GM23248 (cell line): ENCODE results near the gene PIBF1. TPM values are rescaled to one million over a fixed set of nuclear protein-coding genes. Genes with fewer than 3 reads are reported as not detected.

ENCODE experiments used
- DNase-seq: peaks from one replicate; pipeline ENCODE4 v3.0.0-alpha.2; 2015
- H2AFZ ChIP-seq: fragments of 200-600 bp; sonication (generic); 2 replicates; pipeline ENCODE4 v1.6.1; 2016; ENCODE audit warnings: antibody characterized with exemption
- H3F3A ChIP-seq: fragments of 200-600 bp; sonication (generic); 2 replicates; pipeline ENCODE4 v1.6.1; 2016; ENCODE audit warnings: mild to moderate bottlenecking, antibody characterized with exemption, mixed run types; ENCODE audit not compliant: insufficient read depth
- H3K27ac ChIP-seq: fragments of 200-600 bp; sonication (generic); 2 replicates; pipeline ENCODE4 v1.5.1; 2016; ENCODE audit warnings: mild to moderate bottlenecking
- H3K27me3 ChIP-seq: fragments of 200-600 bp; sonication (generic); replicated peaks from 2 replicates; pipeline ENCODE4 v1.6.1; 2016; ENCODE audit warnings: mild to moderate bottlenecking; ENCODE audit not compliant: insufficient read depth
- H3K36me3 ChIP-seq: fragments of 200-600 bp; sonication (generic); 2 replicates; pipeline ENCODE4 v1.6.1; 2016; ENCODE audit warnings: low read depth, mild to moderate bottlenecking
- H3K4me1 ChIP-seq: fragments of 200-600 bp; sonication (generic); 2 replicates; pipeline ENCODE4 v1.6.1; 2016; ENCODE audit warnings: mild to moderate bottlenecking; ENCODE audit not compliant: insufficient read depth
- H3K4me2 ChIP-seq: fragments of 200-600 bp; sonication (generic); one replicate; pipeline ENCODE4 v1.6.1; 2016; ENCODE audit warnings: mild to moderate bottlenecking; ENCODE audit not compliant: unreplicated experiment
- H3K4me3 ChIP-seq: fragments of 200-600 bp; sonication (generic); 2 replicates; pipeline ENCODE4 v1.5.1; 2016; ENCODE audit warnings: mild to moderate bottlenecking
- H3K79me2 ChIP-seq: fragments of 200-600 bp; sonication (generic); 2 replicates; pipeline ENCODE4 v1.6.1; 2016; ENCODE audit warnings: mild to moderate bottlenecking; ENCODE audit not compliant: insufficient read depth
- H3K9ac ChIP-seq: fragments of 200-600 bp; sonication (generic); 2 replicates; pipeline ENCODE4 v1.6.1; 2016; ENCODE audit warnings: mild to moderate bottlenecking
- H3K9me2 ChIP-seq: fragments of 200-600 bp; sonication (generic); 2 replicates; pipeline ENCODE4 v1.6.1; 2016; ENCODE audit warnings: mixed run types, mild to moderate bottlenecking, moderate library complexity; ENCODE audit not compliant: insufficient read depth
- H3K9me3 ChIP-seq: fragments of 200-600 bp; sonication (generic); one replicate; pipeline ENCODE4 v1.6.1; 2017; ENCODE audit warnings: low read depth
- H4K20me1 ChIP-seq: fragments of 200-600 bp; sonication (generic); 2 replicates; pipeline ENCODE4 v1.6.0; 2016; ENCODE audit not compliant: insufficient read depth
- EZH2 ChIP-seq: fragments of 200-600 bp; sonication (generic); IDR thresholded peaks from 2 replicates; pipeline ENCODE4 v1.6.1; 2018; ENCODE audit warnings: antibody characterized with exemption, mild to moderate bottlenecking; ENCODE audit not compliant: insufficient read depth, poor library complexity, severe bottlenecking
- EZH2phosphoT487 ChIP-seq: fragments of 200-600 bp; sonication (generic); IDR thresholded peaks from 2 replicates; pipeline ENCODE4 v1.6.1; 2018; ENCODE audit warnings: antibody characterized with exemption, moderate library complexity, mild to moderate bottlenecking, low read depth; ENCODE audit not compliant: insufficient read depth
- WGBS, 2 experiments: methylation state at CpG; one replicate each; pipeline ENCODE4 v1.1.6; 2015 to 2017; ENCODE audit warnings: low lambda C conversion rate in 2 of 2, low coverage in 1 of 2; ENCODE audit errors: missing lambda C conversion rate in 2 of 2; 5-methylcytosine and 5-hydroxymethylcytosine counted together
- in situ Hi-C: fragments of 300-500 bp; cut with MboI; formaldehyde crosslinking; loops from 2 replicates; pipeline ENCODE4 v1.15.0; 2020
- polyA plus RNA-seq: library from polyadenylated mRNA; unstranded; fragments of >200 nt; fragmentation: Nextera tagmentation; extraction: Ambion mirVana; gene quantifications from 2 replicates; pipeline ENCODE4 v1.2.1, GENCODE V29; 2016
- total RNA-seq: library from RNA; depleted of rRNA; stranded (reverse); fragments of >200 nt; shearing (Covaris generic); gene quantifications from 2 replicates; pipeline ENCODE4 v1.2.3, GENCODE V29; 2014

PIBF1 gene
- total and polyA plus RNA-seq, 2 experiments from 2014 or later = 15.2 to 17.0 TPM

GRCh38 chr13:72849571-72849970, 67.6 kb downstream of the PIBF1 start:
- Histone ChIP-seq H2AFZ (no peak overlapping the region), H3K36me3 (peaks cover 15% of the 10 kb centered on the region), H3K4me3 (no peak overlapping the region), H3F3A (peaks cover 15% of the 10 kb centered on the region; the same call in 1 of the 2 replicates), H3K27ac (no peak overlapping the region), H3K27me3 (no peaks in the 10 kb centered on the region), H3K9me2 (no peaks in the 10 kb centered on the region), H3K9ac (no peak overlapping the region), H3K9me3 (no peaks in the 10 kb centered on the region), H3K4me2 (no peak overlapping the region), H4K20me1 (no peaks in the 10 kb centered on the region), H3K79me2 (no peaks in the 10 kb centered on the region), H3K4me1 (peaks cover 9% of the 10 kb centered on the region; the same call in 1 of the 2 replicates)
- 93 to 96% methylated on average over 1 of the region's 1 CpG for WGBS, 2 experiments
- TF ChIP-seq EZH2phosphoT487 (no peak), EZH2 (no peak)
- in situ Hi-C loops = no loop called here
- peak; percentile 50 for DNase-seq

DNA sequence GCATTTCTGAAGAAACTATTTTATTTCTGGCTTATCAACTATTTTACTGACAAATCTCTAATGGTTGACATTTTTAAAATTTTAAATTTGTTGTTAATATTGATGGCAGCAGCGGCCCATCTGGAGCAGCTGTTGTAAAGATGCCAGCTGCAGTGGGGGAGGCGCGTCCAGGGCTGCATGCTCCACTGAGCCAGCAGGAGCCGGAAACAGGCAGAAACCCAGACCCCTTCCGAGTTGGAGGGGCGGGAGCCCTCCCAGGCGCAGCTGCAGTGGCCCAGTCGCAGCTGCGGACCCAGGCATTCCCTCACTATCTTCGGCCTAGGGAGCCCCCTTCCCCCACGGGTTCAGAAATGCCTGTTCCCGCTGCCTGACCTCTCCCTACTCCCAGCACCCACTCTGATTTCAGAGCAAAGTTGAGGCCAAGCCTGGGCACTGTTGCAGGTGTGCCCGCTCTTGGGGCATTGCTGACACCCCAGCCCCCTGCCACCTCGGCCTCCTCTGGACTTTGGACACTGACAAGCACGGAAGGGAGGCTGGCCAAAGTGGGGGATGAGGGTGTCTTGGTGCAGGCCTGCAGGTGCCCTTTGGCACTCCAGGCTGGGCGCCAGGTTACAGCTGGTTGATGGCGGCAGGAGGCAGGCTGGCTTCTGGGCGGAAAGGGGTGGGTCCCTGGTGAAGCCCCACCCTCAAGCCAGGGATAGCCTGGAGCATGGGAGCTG, 69.2 kb downstream of the PIBF1 start:
- no peak overlapping the region for H3K4me2 ChIP-seq
- WGBS, 2 experiments = 74 to 79% methylated on average over 18 of the region's 18 CpGs
- H3K79me2 ChIP-seq = no peaks in the 10 kb centered on the region
- no peaks in the 10 kb centered on the region for H3K9me2 ChIP-seq
- H2AFZ ChIP-seq = no peak overlapping the region
- no peak overlapping the region for H3K4me3 ChIP-seq
- H3K9me3 ChIP-seq = no peaks in the 10 kb centered on the region
- TF ChIP-seq EZH2phosphoT487 (no peak), EZH2 (no peak)
- no peak for DNase-seq
- peaks cover 15% of the 10 kb centered on the region; the same call in 1 of the 2 replicates for H3F3A ChIP-seq
- no peaks in the 10 kb centered on the region for H3K27me3 ChIP-seq
- H3K36me3 ChIP-seq = peaks cover 18% of the 10 kb centered on the region
- no peaks in the 10 kb centered on the region for H4K20me1 ChIP-seq
- in situ Hi-C loops = no loop called here
- no peak overlapping the region for H3K9ac ChIP-seq
- H3K27ac ChIP-seq = no peak overlapping the region
- peaks cover 9% of the 10 kb centered on the region; the same call in 1 of the 2 replicates for H3K4me1 ChIP-seq

DNA sequence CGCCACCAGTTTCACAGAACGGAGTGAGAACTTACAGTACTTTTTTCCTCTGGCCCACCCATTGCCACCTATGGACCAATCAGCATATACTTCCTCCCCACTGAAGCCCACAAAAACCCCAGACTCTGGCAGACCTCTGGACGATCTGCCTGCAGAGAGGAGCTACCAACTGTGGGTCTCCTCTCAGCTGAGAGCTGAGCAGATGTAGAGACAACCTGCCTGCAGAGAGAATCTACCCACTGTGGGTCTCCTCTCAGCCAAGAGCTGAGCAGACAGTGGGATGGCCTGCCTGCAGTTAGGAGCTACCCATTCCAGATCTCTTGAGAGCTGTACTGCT, 69.7 kb downstream of the PIBF1 start:
- Histone ChIP-seq H3K9me2 (no peaks in the 10 kb centered on the region), H4K20me1 (no peaks in the 10 kb centered on the region), H3K27ac (no peak overlapping the region), H2AFZ (no peak overlapping the region), H3K4me1 (peaks cover 9% of the 10 kb centered on the region; the same call in 1 of the 2 replicates), H3F3A (peaks cover 15% of the 10 kb centered on the region; the same call in 1 of the 2 replicates), H3K79me2 (no peaks in the 10 kb centered on the region), H3K9me3 (no peaks in the 10 kb centered on the region), H3K27me3 (no peaks in the 10 kb centered on the region), H3K9ac (no peak overlapping the region), H3K4me3 (no peak overlapping the region), H3K36me3 (peaks cover 18% of the 10 kb centered on the region), H3K4me2 (no peak overlapping the region)
- in situ Hi-C loops = no loop called here
- 87 to 92% methylated on average over 3 of the region's 3 CpGs for WGBS, 2 experiments
- DNase-seq = no peak
- TF ChIP-seq EZH2phosphoT487 = no peak
- TF ChIP-seq EZH2 = no peak

GRCh38 chr13:72852207-72852606, 70.3 kb downstream of the PIBF1 start:
- H3K4me1 ChIP-seq = peaks cover 9% of the 10 kb centered on the region; the same call in 1 of the 2 replicates
- no peak overlapping the region for H3K4me3 ChIP-seq
- no peaks in the 10 kb centered on the region for H4K20me1 ChIP-seq
- no peak overlapping the region for H3K9ac ChIP-seq
- no peaks in the 10 kb centered on the region for H3K9me2 ChIP-seq
- WGBS, 2 experiments = 98% methylated on average over 12 of the region's 12 CpGs
- peaks cover 15% of the 10 kb centered on the region; the same call in 1 of the 2 replicates for H3F3A ChIP-seq
- no peak for DNase-seq
- no peak overlapping the region for H3K27ac ChIP-seq
- peaks cover 16% of the 10 kb centered on the region for H3K36me3 ChIP-seq
- no peaks in the 10 kb centered on the region for H3K27me3 ChIP-seq
- H3K79me2 ChIP-seq = no peaks in the 10 kb centered on the region
- in situ Hi-C loops = no loop called here
- H2AFZ ChIP-seq = no peak overlapping the region
- H3K9me3 ChIP-seq = no peaks in the 10 kb centered on the region
- H3K4me2 ChIP-seq = no peak overlapping the region
- no peak for TF ChIP-seq EZH2phosphoT487
- TF ChIP-seq EZH2 = no peak
